Suppressor macrophage treated with lipopolysaccharide for 4 hours (primary cell): ENCODE results near the gene LPP.

ENCODE experiments used
- DNase-seq: peaks from one replicate; pipeline ENCODE4 v3.0.0-alpha.2; 2020

Gene LPP

GRCh38 chr3:188259191-188259590 is 105.2 kb downstream of the LPP start:
- DNase-seq: no peak

DNA sequence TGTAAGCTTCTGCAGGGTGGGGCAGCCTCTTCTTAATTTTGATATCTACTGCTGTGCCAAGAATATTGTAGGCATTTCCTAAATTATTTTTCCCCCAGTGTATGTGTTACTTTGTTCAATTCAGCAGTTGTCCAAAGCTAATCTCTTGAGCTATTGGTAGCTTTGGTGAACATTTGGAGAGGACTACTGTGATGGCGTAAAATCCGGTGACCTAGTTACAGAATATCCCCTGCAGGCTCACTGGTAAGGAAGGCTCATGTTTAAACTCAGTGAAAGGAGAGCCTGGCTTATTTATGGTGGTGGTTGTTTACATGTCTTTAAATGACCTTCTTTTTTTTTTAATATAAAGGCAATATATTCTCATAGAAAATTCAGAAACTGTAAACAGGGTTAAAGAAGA is 105.6 kb downstream of the LPP start:
- no peak for DNase-seq

DNA sequence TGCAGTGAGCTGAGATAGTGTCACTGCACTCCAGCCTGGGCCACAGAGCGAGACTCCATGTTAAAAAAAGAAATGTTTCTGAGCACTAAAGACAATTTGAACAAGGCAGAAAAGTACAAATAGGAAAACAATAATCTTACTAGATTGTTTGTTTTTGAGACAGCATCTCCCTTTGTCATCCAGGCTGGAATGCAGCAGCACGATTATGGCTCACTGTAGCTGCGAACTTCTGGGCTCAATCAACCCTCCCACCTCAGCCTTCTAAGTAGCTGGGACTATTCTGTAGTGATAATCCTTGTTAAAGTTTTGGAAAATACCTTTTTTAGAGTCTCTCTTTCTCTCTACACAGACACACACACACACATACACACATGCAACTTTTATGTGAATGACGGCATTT is 107.1 kb downstream of the LPP start:
- DNase-seq: no peak

GRCh38 chr3:188262488-188262887 is 108.5 kb downstream of the LPP start:
- no peak for DNase-seq

DNA sequence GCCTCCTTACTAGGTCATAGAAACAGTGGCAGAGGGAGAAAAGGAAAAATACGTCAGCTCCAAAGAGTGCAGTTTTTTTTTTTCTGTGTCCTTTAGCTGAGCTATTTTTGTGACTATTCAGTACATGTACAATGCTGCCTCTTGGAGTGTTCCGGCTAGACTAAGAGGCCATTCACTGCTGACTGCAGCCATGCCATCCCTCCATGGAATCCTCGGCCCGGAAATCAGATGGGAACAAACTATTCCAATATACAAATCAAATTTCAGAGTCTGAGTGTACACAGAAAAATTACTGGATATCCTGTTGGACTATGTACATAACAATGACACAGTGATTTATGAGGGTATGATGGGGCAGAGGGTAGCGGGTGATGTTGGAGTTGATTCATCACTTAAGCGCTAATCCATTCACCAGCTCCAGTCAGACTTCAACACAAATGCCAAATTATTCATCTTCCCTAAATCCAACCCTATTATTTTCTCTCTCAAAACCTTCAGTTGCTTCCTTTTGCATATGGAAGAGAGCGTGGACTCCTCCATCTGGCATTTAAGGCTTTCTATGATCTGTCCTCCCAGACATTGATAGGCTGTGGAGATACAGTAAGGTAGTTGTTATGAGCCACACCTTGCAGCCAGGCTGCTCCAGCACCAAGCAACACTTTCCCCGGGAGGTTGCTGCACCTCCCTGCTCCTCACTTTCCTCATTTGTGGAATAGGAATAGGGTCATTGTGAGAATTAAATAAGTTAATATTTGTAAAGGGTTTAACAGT is 109.1 kb downstream of the LPP start:
- DNase-seq: no peak

- DNase-seq: peak; percentile 70
These were observed 110.6 kb downstream of the LPP start for GRCh38 chr3:188264226-188265207.

- no peak for DNase-seq
These were observed 112.8 kb downstream of the LPP start for GRCh38 chr3:188266562-188267274.

- no peak for DNase-seq
These were observed 113.9 kb downstream of the LPP start for GRCh38 chr3:188267790-188268335.

DNA sequence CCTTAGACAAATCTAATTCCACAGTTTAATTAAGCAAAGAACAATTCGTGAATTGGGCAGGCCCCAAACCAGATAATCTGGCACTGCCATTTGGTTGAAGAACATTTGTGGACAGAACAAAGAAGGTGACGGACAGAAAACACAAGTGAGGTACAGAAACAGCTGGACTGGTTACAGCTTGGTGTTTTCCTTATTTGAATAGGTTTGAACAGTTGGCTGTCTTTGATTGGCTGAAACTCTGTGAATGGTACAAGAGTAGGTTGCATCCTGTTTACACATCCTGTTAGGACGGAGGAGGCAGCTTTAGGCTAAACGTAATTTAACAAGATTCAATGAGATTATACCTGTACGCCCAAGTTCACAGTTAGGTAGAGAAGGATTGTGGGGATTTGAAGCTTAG is 114.4 kb downstream of the LPP start:
- no peak for DNase-seq

DNA sequence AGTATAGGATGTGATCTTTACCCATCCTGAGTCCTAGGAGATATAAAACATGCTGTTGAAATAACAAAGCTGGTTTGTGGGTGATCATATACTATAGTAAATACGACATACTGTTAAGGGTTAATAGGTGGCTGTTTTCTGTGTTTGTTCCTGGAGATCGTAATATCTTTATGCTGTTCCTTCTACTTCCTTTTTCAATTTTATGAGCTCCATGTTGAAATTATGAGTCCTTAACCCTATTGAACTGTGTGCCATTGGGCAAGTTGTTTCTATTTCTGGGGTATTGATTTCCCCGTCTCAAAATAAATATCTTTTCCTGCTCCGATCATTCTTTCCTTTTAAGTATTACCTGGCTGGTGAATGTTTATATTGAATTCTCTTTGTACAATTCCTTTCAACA is 115.1 kb downstream of the LPP start:
- no peak for DNase-seq

GRCh38 chr3:188270423-188270972 is 116.5 kb downstream of the LPP start:
- peak; percentile 84 for DNase-seq

GRCh38 chr3:188271226-188271914 is 117.4 kb downstream of the LPP start:
- no peak for DNase-seq

GRCh38 chr3:188272481-188273372 is 118.8 kb downstream of the LPP start:
- DNase-seq: peak; percentile 70

- DNase-seq: no peak
These were observed 120.4 kb downstream of the LPP start for GRCh38 chr3:188274249-188274915.

DNA sequence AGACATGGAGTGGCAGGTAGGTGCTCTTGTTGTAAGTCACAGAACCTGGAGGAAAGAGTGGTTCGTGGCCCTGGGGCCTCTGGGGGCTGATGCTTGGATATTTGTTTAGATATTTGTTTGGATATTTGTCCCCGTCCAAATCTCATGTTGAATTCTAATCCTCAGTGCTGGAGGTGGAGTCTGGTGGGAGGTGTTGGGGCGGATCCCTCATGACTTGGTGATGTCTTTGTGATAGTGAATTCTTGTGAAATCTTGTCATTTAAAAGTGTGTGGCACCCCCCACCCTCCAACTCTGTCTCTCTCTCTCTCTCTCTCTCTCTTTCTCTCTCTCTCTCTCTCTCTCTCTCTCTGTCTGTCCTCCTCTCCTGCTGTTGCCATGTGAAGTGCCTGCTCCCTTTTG is 122.4 kb downstream of the LPP start:
- no peak for DNase-seq

DNA sequence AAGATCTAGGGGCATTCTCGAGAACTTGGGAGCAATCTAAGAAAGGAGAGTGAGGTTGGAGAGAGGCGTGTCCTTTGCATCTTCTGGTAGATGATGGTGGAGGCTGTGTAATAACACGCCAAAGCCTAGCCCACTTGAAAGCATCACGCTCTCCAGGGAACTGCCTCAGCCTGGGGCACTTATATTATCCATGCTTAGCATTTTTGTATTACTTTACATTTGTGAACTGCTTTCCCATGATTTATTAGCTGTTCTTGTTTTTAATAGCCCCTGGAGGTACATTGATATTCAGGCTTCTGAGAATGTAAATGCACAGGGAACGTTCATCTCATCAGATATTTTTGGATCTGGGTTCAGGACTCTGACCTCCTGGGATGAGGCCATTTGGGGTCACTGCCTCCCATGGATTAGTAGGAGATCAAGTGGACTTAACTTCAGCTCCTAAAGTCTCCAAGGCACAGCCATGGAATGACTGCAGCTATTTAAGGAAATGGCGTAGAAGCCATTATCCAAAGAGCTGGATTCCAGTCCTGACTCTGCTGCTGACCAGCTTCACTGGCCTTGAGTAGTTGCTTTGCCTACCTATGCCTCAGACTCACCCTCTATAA is 124.9 kb downstream of the LPP start:
- no peak for DNase-seq

- DNase-seq: no peak
These were observed 125.8 kb downstream of the LPP start for GRCh38 chr3:188279502-188280335.

- no peak for DNase-seq
These were observed 126.7 kb downstream of the LPP start for GRCh38 chr3:188280627-188281026.

DNA sequence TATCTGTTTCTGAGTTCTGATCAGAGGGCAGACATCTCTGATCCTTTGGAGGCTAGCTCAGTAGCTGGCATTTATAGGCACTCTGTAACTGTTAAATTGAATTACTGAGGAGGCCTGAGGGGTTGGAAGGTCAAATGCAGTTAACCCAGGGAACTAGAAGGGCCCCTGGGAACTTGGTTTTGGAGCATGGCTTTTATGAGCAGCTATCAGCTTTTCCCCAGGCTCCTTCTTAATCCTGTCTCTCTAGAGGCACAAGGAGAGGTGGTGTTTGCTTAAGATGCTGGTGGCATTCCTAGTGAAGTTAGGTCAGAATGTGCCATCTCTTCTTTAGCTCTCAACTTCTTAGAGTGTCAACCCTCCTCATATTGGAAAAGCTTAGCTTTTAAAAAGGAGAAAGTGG is 128.9 kb downstream of the LPP start:
- no peak for DNase-seq
